HEK293T (cell line): Measurements from ENCODE around the gene IL10RB.

Experiments
- CTBP1 ChIP-seq: fragments of 450-650 bp; IDR thresholded peaks from 2 replicates; pipeline ENCODE4 v1.6.1; 2016; ENCODE audit warnings: borderline replicate concordance
- FOXM1 ChIP-seq: fragments of 450-650 bp; IDR thresholded peaks from 2 replicates; pipeline ENCODE4 v1.6.1; 2017; ENCODE audit warnings: mild to moderate bottlenecking, borderline replicate concordance
- LEF1 ChIP-seq: fragments of 450-650 bp; IDR thresholded peaks from 2 replicates; pipeline ENCODE4 v1.6.1; 2017; ENCODE audit warnings: mild to moderate bottlenecking, borderline replicate concordance
- NFRKB ChIP-seq: fragments of 450-650 bp; IDR thresholded peaks from 2 replicates; pipeline ENCODE4 v1.6.1; 2016; ENCODE audit warnings: mild to moderate bottlenecking, moderate library complexity
- SP1 ChIP-seq: fragments of 450-650 bp; IDR thresholded peaks from 2 replicates; pipeline ENCODE4 v1.6.1; 2017

DNA sequence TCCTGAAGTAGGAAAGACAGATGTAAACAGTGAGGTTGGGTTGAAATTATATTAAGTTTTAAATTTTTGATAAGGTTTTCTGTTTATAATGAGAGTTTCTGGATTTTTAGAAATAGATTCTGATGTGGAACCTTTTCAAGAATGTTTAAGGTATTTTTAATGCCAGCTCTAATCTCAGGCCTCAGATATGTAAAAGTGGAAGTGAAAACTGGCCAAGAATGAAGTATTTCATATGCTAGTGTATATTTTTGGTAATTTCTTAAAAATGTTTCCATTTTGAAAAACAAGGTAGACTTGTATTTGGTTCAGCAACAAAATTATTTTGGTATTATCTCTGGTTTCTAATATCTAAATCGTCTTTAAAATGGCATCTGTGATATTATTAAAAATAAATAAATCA lies 73.0 kb downstream of the IL10RB start:
- TF ChIP-seq NFRKB: no peak
- no peak for TF ChIP-seq SP1
- TF ChIP-seq FOXM1: no peak
- TF ChIP-seq LEF1: no peak
- no peak for TF ChIP-seq CTBP1
